K562 (cell line): ENCODE measurements around the gene SPATA17. TPM values are rescaled to one million over a fixed set of nuclear protein-coding genes. Genes with fewer than 3 reads are reported as not detected.

ENCODE experiments used
- ATAC-seq: fragments of 200-7000 bp; cut with Tn5 transposase; 3 replicates; pipeline ENCODE4 v1.9.1; 2020; ENCODE audit warnings: moderate library complexity
- BruUV-seq: library from RNA; stranded (reverse); fragments of 400-500 nt; replicated peaks from 2 replicates; lab custom pipeline; 2021; lab: Mats Ljungman, UMichigan
- CTCF ChIA-PET: fragments of 300-600 bp; formaldehyde crosslinking; extraction: SDS; loops from one replicate; lab custom pipeline; 2021; ENCODE audit warnings: low intra/inter-chr PET ratio; lab: Yijun Ruan, JAX
- POLR2A ChIA-PET: fragments of 300-600, 350-650 bp; sonication (Branson Sonifier 250); formaldehyde crosslinking; extraction: SDS; loops from one replicate; lab custom pipeline; 2021; ENCODE audit warnings: antibody characterized with exemption, inconsistent platforms; lab: Yijun Ruan, JAX
- DNase-seq, 4 experiments: peaks; one replicate each; pipeline versions ENCODE4 v3.0.0 to v3.0.0-alpha.2; 2011 to 2018; ENCODE audit warnings: low spot score in 3 of 4, mixed read lengths in 3 of 4; ENCODE audit errors: extremely low read depth in 1 of 4
- FAIRE-seq: peaks from 2 replicates; lab custom pipeline; 2011; peaks lifted over from hg19 to GRCh38; lab: Jason Lieb, UNC
- H2AFZ ChIP-seq: 2 replicates; pipeline ENCODE4 v1.6.0; 2011; ENCODE audit warnings: low read depth, low read length, control low read depth, inconsistent platforms
- H3K27ac ChIP-seq: fragments of 200-600 bp; 3 replicates; pipeline ENCODE4 v1.8.0; 2011; ENCODE audit warnings: low read depth, mild to moderate bottlenecking, control low read depth, inconsistent platforms, low read length, moderate library complexity, mixed read lengths; ENCODE audit errors: extremely low read depth
- H3K27me3 ChIP-seq, 2 experiments: fragments of 300-600 bp in 1 of 2; 2 replicates in 1 of 2; 3 replicates in 1 of 2; pipeline versions ENCODE4 v1.6.0 to v1.8.0; 2011; ENCODE audit warnings: inconsistent platforms in 2 of 2, low read length in 2 of 2, mild to moderate bottlenecking in 1 of 2, mixed read lengths in 1 of 2, moderate library complexity in 1 of 2; ENCODE audit not compliant: control insufficient read depth in 2 of 2, insufficient read depth in 2 of 2
- H3K36me3 ChIP-seq: fragments of 300-600 bp; 3 replicates; pipeline ENCODE4 v1.8.0; 2011; ENCODE audit warnings: mild to moderate bottlenecking, low read length, inconsistent platforms; ENCODE audit not compliant: control insufficient read depth, insufficient read depth
- H3K4me1 ChIP-seq, 2 experiments: fragments of 200-600 bp in 1 of 2; replicated peaks in 1 of 2; 2 replicates in 1 of 2; 3 replicates in 1 of 2; pipeline versions ENCODE4 v1.5.1 to v1.8.0; 2011; ENCODE audit warnings: inconsistent platforms in 2 of 2, low read length in 2 of 2, mild to moderate bottlenecking in 1 of 2, mixed read lengths in 1 of 2, moderate library complexity in 1 of 2; ENCODE audit not compliant: control insufficient read depth in 2 of 2, insufficient read depth in 2 of 2
- H3K4me2 ChIP-seq: 2 replicates; pipeline ENCODE4 v1.6.1; 2011; ENCODE audit warnings: low read length, control low read depth, inconsistent platforms, mixed read lengths; ENCODE audit not compliant: insufficient read depth
- H3K4me3 ChIP-seq: fragments of 200-600 bp; sonication (generic), shearing (Covaris generic); 2 replicates; pipeline ENCODE4 v1.5.1; 2016; ENCODE audit warnings: control low read depth, inconsistent platforms
- H3K79me2 ChIP-seq: fragments of 200-600 bp; 3 replicates; pipeline ENCODE4 v1.8.0; 2011; ENCODE audit warnings: low read length, inconsistent platforms; ENCODE audit not compliant: control insufficient read depth, insufficient read depth
- H3K9ac ChIP-seq, 2 experiments: 2 replicates each; pipeline versions ENCODE4 v1.6.0 to v1.6.1; 2011; ENCODE audit warnings: low read depth in 2 of 2, low read length in 2 of 2, control low read depth in 1 of 2, inconsistent platforms in 1 of 2, mild to moderate bottlenecking in 1 of 2, mixed read lengths in 1 of 2; ENCODE audit not compliant: insufficient read depth in 1 of 2
- H3K9me1 ChIP-seq: one replicate; pipeline ENCODE4 v1.6.0; 2011; ENCODE audit warnings: inconsistent platforms, mild to moderate bottlenecking, low read length, moderate library complexity; ENCODE audit not compliant: control insufficient read depth, insufficient read depth
- H3K9me3 ChIP-seq: replicated peaks from 2 replicates; pipeline ENCODE4 v1.5.1; 2011; ENCODE audit warnings: low read depth, low read length, inconsistent platforms; ENCODE audit not compliant: control insufficient read depth, insufficient read depth
- H4K20me1 ChIP-seq: replicated peaks from 2 replicates; pipeline ENCODE4 v1.6.1; 2011; ENCODE audit warnings: low read length, inconsistent platforms, mixed read lengths; ENCODE audit not compliant: control insufficient read depth, insufficient read depth
- DDX20 ChIP-seq: fragments of 450-650 bp; IDR thresholded peaks from 2 replicates; pipeline ENCODE4 v1.6.1; 2016; ENCODE audit warnings: missing genetic modification characterization, low read depth, mild to moderate bottlenecking, missing compliant biosample characterization, moderate library complexity
- EWSR1 ChIP-seq: fragments of 450-650 bp; IDR thresholded peaks from 2 replicates; pipeline ENCODE4 v1.6.1; 2018; ENCODE audit warnings: borderline replicate concordance, mild to moderate bottlenecking, low read depth, moderate library complexity; ENCODE audit not compliant: partially characterized antibody
- MAZ ChIP-seq, 2 experiments: fragments of 450-650 bp in 1 of 2; sonication (generic) in 1 of 2; formaldehyde crosslinking; IDR thresholded peaks in 1 of 2; conservative IDR thresholded peaks in 1 of 2; 2 replicates each; pipeline versions ENCODE4 v1.4.0 to v1.5.0; 2020; ENCODE audit warnings: mild to moderate bottlenecking in 1 of 2, missing genetic modification reagents in 1 of 2
- MIER1 ChIP-seq: fragments of 450-650 bp; IDR thresholded peaks from 2 replicates; pipeline ENCODE4 v1.6.1; 2016; ENCODE audit warnings: antibody characterized with exemption, mild to moderate bottlenecking, low read depth
- SP2 ChIP-seq: IDR thresholded peaks from 2 replicates; pipeline ENCODE4 v1.6.1; 2011; ENCODE audit warnings: mild to moderate bottlenecking, low read depth, low read length, moderate library complexity; ENCODE audit not compliant: poor library complexity, severe bottlenecking; ENCODE audit errors: extremely low read depth
- ZNF639 ChIP-seq, 2 experiments: fragments of 200-800 bp in 1 of 2; sonication (Bioruptor generic) in 1 of 2; sonication (generic) in 1 of 2; formaldehyde crosslinking in 1 of 2; IDR thresholded peaks in 1 of 2; conservative IDR thresholded peaks in 1 of 2; 2 replicates each; pipeline versions ENCODE4 v1.5.0 to v1.6.1; 2016 to 2020; ENCODE audit warnings: missing compliant biosample characterization in 1 of 2, missing genetic modification characterization in 1 of 2, missing genetic modification reagents in 1 of 2
- WGBS: fragments of 100-300 bp; shearing (Covaris generic); methylation state at CpG from one replicate; pipeline ENCODE4 v1.1.6; 2016; ENCODE audit warnings: low coverage, mixed read lengths; ENCODE audit not compliant: insufficient coverage; ENCODE audit errors: missing lambda C conversion rate; 5-methylcytosine and 5-hydroxymethylcytosine counted together
- in situ Hi-C: fragments of 300-500 bp; cut with MboI; formaldehyde crosslinking; loops from 4 replicates; pipeline ENCODE4 v1.15.0; 2018; ENCODE audit warnings: inconsistent platforms, mixed read lengths
- intact Hi-C: fragments of 100-400 bp; cut with micrococcal nuclease; formaldehyde crosslinking; loops from 2 replicates; pipeline ENCODE4 v1.14.2; 2022
- polyA plus RNA-seq, 8 experiments: library from polyadenylated mRNA; depleted of rRNA in 4 of 8; stranded (reverse) in 5 of 8; unstranded in 3 of 8; fragments of >200 nt; fragmentation: Nextera tagmentation in 2 of 8; fragmentation: Illumina TruSeq in 1 of 8; extraction: Ambion mirVana in 2 of 8; extraction: Trizol in 1 of 8; gene quantifications; 2 replicates each; pipeline versions ENCODE4 v1.2.1 to v1.2.3, GENCODE V29; 2011 to 2014; ENCODE audit warnings: inconsistent platforms in 1 of 8, missing spikeins in 1 of 8
- total RNA-seq, 7 experiments: library from RNA; depleted of rRNA in 6 of 7; stranded (reverse); fragments of >200 nt in 6 of 7; fragmentation: Illumina TruSeq in 2 of 7; extraction: Trizol in 2 of 7; gene quantifications; 2 replicates each; pipeline versions ENCODE4 v1.2.1 to v1.2.3, GENCODE V29; 2011 to 2021; ENCODE audit warnings: low replicate concordance in 1 of 7

Gene SPATA17
- total and polyA plus RNA-seq, 9 of the 15 experiments (the other 6 are each of a cell fraction or from before 2014, with no cell fraction given) = 0.04 to 0.11 TPM; not detected in 7

DNA sequence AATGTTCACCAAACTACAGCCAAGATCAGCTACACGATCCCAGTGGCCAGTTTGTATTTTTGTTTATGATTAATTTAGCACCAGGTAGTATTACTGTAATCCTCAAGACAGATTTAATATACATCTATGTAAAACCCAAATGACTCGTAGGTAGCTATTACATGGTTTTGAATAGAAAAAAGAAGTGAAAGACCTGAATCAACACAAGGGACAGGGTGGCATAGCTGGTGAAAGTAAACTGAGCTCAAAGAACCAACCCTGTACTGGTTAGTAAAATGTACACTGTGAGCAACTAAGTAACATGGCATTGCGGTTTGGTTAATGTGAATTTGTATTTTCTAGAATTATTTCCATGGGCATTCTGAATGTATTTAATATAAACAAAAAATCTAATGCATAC is 9.1 kb upstream of the SPATA17 start:
- H3K9me3 ChIP-seq = no peaks in the 10 kb centered on the region
- DNase-seq (no peak), FAIRE-seq (no peak), ATAC-seq (no peak)
- H3K4me1 ChIP-seq = no peaks in the 10 kb centered on the region
- ChIA-PET POLR2A (no interaction called here), CTCF (no interaction called here)
- TF ChIP-seq SP2 (no peak), MIER1 (no peak), MAZ (CRISPR knock-in tag; conservative IDR thresholded peaks at IDR 0.05 in 1 of 2, IDR thresholded peaks at IDR 0.05 in 1 of 2) (no peak), EWSR1 (no peak), ZNF639 (CRISPR knock-in tag; conservative IDR thresholded peaks at IDR 0.05 in 1 of 2, IDR thresholded peaks at IDR 0.05 in 1 of 2) (no peak), DDX20 (tag) (no peak)
- no peaks in the 10 kb centered on the region for H3K27me3 ChIP-seq
- no peak overlapping the region for H3K4me3 ChIP-seq
- H3K4me2 ChIP-seq = no peak overlapping the region
- 8% methylated on average over 3 of the region's 3 CpGs for WGBS
- in situ Hi-C loops = no loop called here
- no peak overlapping the region for H3K27ac ChIP-seq
- intact Hi-C loops = no loop called here
- H3K36me3 ChIP-seq = no peaks in the 10 kb centered on the region
- no TSS peak for BruUV-seq
- H4K20me1 ChIP-seq = no peaks in the 10 kb centered on the region
- no peaks in the 10 kb centered on the region for H3K9me1 ChIP-seq
- no peak overlapping the region for H2AFZ ChIP-seq
- H3K9ac ChIP-seq = no peak overlapping the region
- no peaks in the 10 kb centered on the region for H3K79me2 ChIP-seq
